Measurements from ENCODE around the gene SMARCC1.

SMARCC1 gene

GRCh38 chr3:47571391-47572175 lies 210.1 kb downstream of the SMARCC1 start:
- FAIRE-seq = no peak
- no peak for DNase-seq (ENCODE audit: insufficient read length, low spot score)
- TF ChIP-seq POLR2A (IDR thresholded peaks at IDR 0.05; ENCODE audit: low read depth, low read length) = no peak

- FAIRE-seq (no peak), DNase-seq (ENCODE audit: insufficient read length, low spot score) (no peak)
- TF ChIP-seq POLR2A (IDR thresholded peaks at IDR 0.05; ENCODE audit: low read depth, low read length) = no peak
Observed at GRCh38 chr3:47568901-47569300, 212.8 kb downstream of the SMARCC1 start.

DNA sequence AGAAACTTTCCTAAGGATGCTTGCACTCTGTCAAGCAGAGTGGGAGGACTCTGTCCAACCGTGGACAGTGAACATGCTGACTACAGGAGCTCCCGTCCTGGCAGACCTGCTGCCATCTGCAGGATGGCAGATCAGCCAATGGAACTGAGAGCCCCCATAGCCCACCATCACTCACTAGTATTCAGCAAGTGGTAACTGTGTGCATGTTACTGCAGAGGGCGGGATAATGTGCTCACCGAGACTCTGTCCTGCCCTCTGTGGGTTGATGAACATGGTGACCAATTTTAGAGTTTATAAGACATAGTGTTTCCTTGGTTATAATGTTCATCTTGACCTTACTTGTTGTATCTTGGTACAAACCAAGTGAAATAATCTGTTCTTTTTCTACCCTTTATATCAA lies 214.5 kb downstream of the SMARCC1 start:
- TF ChIP-seq POLR2A (IDR thresholded peaks at IDR 0.05; ENCODE audit: low read depth, low read length) = no peak
- FAIRE-seq = no peak
- no peak for DNase-seq (ENCODE audit: insufficient read length, low spot score)

- no peak for TF ChIP-seq POLR2A (IDR thresholded peaks at IDR 0.05; ENCODE audit: low read depth, low read length)
- DNase-seq (ENCODE audit: insufficient read length, low spot score) = no peak
- FAIRE-seq = no peak
Observed at GRCh38 chr3:47566667-47567066, 215.0 kb downstream of the SMARCC1 start.

GRCh38 chr3:47565734-47566550 lies 215.8 kb downstream of the SMARCC1 start:
- DNase-seq (ENCODE audit: insufficient read length, low spot score) = no peak
- no peak for TF ChIP-seq POLR2A (IDR thresholded peaks at IDR 0.05; ENCODE audit: low read depth, low read length)
- no peak for FAIRE-seq

GRCh38 chr3:47556351-47556750 lies 225.3 kb downstream of the SMARCC1 start:
- DNase-seq (ENCODE audit: insufficient read length, low spot score) (no peak), FAIRE-seq (no peak)
- TF ChIP-seq POLR2A (IDR thresholded peaks at IDR 0.05; ENCODE audit: low read depth, low read length) = no peak

DNA sequence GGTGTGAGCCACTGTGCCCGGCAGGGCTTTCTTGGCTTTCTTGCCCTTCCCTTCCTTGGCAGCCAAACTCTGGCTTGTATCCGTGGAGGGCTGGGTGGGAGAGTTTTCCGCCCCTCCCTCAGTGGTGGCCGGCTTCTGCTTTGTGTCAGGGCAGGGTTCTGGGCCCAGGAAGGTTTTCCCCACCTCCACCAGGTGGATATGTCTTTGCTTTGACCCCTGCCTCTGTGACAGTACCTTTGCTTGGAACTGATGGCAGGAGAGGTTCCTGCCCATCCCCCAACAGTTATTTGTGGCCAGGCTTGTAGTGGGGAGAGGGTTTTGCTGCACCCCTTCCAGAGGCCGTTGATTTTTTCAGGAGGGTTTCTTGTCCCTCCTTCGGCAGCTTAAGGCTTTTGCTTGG lies 227.4 kb downstream of the SMARCC1 start:
- no peak for FAIRE-seq
- no peak for TF ChIP-seq POLR2A (IDR thresholded peaks at IDR 0.05; ENCODE audit: low read depth, low read length)
- no peak for DNase-seq (ENCODE audit: insufficient read length, low spot score)

GRCh38 chr3:47553407-47553806 lies 228.3 kb downstream of the SMARCC1 start:
- DNase-seq (ENCODE audit: insufficient read length, low spot score) (no peak), FAIRE-seq (no peak)
- TF ChIP-seq POLR2A (IDR thresholded peaks at IDR 0.05; ENCODE audit: low read depth, low read length) = no peak

DNA sequence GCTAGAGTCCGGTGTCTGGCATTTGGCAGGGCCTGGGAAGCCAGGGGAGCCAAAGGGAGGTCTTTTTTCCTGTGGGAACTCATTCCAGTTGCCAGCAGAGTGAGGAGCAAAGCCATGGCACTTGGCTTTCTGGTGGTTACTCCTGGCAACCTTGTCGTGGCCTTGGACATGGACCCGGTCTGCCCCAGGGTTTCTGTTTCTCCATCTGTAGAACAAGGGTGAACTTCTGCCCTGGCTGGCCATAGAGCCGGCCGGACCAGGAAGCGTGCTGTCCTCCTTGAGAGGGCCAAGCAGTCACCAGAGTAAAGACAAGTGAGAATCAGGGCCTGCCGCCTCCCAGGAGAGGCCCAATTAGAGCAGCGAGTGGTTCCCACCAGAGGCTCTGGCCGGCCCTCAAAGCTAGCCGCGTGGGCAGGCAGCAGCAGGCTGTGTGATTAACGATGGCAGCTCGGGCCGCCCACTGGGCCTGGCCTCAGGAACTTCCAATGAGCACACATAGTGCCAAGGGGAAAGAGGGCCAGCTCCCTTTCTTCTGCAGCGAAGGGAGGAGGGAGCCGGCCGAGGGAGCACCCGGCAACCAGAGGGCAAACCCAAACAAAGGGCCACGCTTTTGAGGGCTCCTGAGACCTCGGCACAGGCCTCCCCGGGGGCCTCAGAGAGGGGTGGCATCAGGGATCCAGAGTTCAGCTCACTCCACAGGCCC lies 239.1 kb downstream of the SMARCC1 start:
- no peak for TF ChIP-seq POLR2A (IDR thresholded peaks at IDR 0.05; ENCODE audit: low read depth, low read length)
- no peak for FAIRE-seq
- no peak for DNase-seq (ENCODE audit: insufficient read length, low spot score)

DNA sequence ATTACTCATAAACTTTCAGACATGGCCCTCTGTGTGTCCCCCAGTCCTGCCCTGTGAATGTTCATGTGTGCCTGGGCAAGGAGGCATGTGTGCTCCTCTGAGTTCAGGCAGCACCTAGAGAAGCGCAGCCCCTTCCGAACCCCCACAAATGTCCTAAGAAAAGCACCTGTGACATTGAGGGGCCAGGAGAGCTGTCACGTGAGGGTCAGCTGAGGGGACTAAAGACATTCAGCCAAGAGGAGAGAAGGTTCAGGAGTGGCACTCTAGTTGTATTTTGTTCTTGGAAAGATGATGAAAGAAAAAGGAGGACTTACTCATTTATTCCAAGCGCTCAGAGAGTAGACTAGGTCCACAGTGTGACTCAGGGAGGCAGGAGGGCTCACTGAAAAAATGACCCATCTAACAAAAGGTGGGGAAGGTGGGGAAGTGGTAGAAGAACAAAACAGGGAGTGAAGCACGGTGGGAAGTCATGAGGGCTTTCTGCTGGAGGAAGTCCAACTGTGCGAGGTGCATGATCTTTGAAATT lies 240.0 kb downstream of the SMARCC1 start:
- no peak for DNase-seq (ENCODE audit: insufficient read length, low spot score)
- FAIRE-seq = no peak
- TF ChIP-seq POLR2A (IDR thresholded peaks at IDR 0.05; ENCODE audit: low read depth, low read length) = no peak

GRCh38 chr3:47540281-47540680 lies 241.4 kb downstream of the SMARCC1 start:
- no peak for FAIRE-seq

GRCh38 chr3:47536967-47537366 lies 244.7 kb downstream of the SMARCC1 start:
- TF ChIP-seq POLR2A (IDR thresholded peaks at IDR 0.05; ENCODE audit: low read depth, low read length) = no peak
- FAIRE-seq (no peak), DNase-seq (ENCODE audit: insufficient read length, low spot score) (no peak)

More at GRCh38 chr3:47540281-47540680, 241.4 kb downstream of the SMARCC1 start:
- DNase-seq (ENCODE audit: insufficient read length, low spot score) = no peak
- no peak for TF ChIP-seq POLR2A (IDR thresholded peaks at IDR 0.05; ENCODE audit: low read depth, low read length)

GRCh38 chr3:47536221-47536891 lies 245.3 kb downstream of the SMARCC1 start:
- FAIRE-seq (no peak), DNase-seq (ENCODE audit: insufficient read length, low spot score) (no peak)
- no peak for TF ChIP-seq POLR2A (IDR thresholded peaks at IDR 0.05; ENCODE audit: low read depth, low read length)

Data from H54 (cell line).